Panc1 (cell line): ENCODE measurements around the gene PER2.

Experiments used
- TF ChIP-seq, protein P1 (sequence below): fragments of 450-650 bp; IDR thresholded peaks from 2 replicates; pipeline ENCODE4 v1.5.1; 2017; ENCODE audit warnings: mild to moderate bottlenecking
- TF ChIP-seq, protein P2 (sequence below), 2 experiments: IDR thresholded peaks; 2 replicates each; pipeline ENCODE4 v1.6.1; 2011 to 2012; ENCODE audit warnings: low read depth in 2 of 2, control low read depth in 1 of 2, low read length in 1 of 2, mild to moderate bottlenecking in 1 of 2, moderate library complexity in 1 of 2; ENCODE audit not compliant: insufficient read depth in 1 of 2

DNA sequence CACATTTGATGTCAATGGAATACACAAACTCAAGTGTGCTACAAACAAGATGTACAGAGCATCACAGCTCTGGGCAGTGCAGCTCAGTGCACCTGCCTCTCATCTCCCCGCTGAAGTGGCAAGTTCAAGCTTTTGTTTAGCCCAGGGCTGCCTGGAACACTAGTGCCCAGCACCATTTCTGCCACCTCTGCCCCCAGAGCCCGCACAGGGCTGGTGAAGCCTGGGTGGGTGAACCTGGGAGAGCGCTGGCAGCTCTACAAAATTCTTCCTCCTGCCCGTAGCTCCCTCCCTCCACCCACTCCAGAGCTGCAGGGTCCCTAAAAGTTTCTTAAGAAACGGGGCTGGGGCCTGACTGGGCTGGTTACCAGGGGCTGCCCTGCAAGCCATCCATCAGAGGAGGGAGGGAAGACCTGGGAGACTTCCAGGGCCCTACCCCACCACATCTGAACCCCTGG is 50.1 kb downstream of the PER2 start:
- TF ChIP-seq, protein P1, sequence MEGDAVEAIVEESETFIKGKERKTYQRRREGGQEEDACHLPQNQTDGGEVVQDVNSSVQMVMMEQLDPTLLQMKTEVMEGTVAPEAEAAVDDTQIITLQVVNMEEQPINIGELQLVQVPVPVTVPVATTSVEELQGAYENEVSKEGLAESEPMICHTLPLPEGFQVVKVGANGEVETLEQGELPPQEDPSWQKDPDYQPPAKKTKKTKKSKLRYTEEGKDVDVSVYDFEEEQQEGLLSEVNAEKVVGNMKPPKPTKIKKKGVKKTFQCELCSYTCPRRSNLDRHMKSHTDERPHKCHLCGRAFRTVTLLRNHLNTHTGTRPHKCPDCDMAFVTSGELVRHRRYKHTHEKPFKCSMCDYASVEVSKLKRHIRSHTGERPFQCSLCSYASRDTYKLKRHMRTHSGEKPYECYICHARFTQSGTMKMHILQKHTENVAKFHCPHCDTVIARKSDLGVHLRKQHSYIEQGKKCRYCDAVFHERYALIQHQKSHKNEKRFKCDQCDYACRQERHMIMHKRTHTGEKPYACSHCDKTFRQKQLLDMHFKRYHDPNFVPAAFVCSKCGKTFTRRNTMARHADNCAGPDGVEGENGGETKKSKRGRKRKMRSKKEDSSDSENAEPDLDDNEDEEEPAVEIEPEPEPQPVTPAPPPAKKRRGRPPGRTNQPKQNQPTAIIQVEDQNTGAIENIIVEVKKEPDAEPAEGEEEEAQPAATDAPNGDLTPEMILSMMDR = no peak
- TF ChIP-seq, protein P2, sequence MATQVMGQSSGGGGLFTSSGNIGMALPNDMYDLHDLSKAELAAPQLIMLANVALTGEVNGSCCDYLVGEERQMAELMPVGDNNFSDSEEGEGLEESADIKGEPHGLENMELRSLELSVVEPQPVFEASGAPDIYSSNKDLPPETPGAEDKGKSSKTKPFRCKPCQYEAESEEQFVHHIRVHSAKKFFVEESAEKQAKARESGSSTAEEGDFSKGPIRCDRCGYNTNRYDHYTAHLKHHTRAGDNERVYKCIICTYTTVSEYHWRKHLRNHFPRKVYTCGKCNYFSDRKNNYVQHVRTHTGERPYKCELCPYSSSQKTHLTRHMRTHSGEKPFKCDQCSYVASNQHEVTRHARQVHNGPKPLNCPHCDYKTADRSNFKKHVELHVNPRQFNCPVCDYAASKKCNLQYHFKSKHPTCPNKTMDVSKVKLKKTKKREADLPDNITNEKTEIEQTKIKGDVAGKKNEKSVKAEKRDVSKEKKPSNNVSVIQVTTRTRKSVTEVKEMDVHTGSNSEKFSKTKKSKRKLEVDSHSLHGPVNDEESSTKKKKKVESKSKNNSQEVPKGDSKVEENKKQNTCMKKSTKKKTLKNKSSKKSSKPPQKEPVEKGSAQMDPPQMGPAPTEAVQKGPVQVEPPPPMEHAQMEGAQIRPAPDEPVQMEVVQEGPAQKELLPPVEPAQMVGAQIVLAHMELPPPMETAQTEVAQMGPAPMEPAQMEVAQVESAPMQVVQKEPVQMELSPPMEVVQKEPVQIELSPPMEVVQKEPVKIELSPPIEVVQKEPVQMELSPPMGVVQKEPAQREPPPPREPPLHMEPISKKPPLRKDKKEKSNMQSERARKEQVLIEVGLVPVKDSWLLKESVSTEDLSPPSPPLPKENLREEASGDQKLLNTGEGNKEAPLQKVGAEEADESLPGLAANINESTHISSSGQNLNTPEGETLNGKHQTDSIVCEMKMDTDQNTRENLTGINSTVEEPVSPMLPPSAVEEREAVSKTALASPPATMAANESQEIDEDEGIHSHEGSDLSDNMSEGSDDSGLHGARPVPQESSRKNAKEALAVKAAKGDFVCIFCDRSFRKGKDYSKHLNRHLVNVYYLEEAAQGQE (IDR thresholded peaks at IDR 0.05; ENCODE audit: insufficient read depth in 1 of 2, low read depth in 2 of 2, low read length in 1 of 2) = no peak
